PFSK-1 (cell line): Measurements from ENCODE around the gene TMEM132D.

ENCODE experiments used
- POLR2AphosphoS5 ChIP-seq: IDR thresholded peaks from 2 replicates; pipeline ENCODE4 v1.6.1; 2012; ENCODE audit warnings: low read depth, mild to moderate bottlenecking, control low read depth, low read length, moderate library complexity
- REST ChIP-seq, 2 experiments: IDR thresholded peaks; 2 replicates each; pipeline versions ENCODE4 v1.6.1 to v1.8.0; 2011 to 2012; ENCODE audit warnings: low read depth in 2 of 2, low read length in 2 of 2, control low read depth in 1 of 2, inconsistent platforms in 1 of 2, mild to moderate bottlenecking in 1 of 2, moderate library complexity in 1 of 2; ENCODE audit not compliant: insufficient read depth in 1 of 2
- TAF1 ChIP-seq: IDR thresholded peaks from 2 replicates; pipeline ENCODE4 v1.6.1; 2012; ENCODE audit warnings: low read length, control low read depth, borderline replicate concordance; ENCODE audit not compliant: insufficient read depth

- no peak for TF ChIP-seq POLR2AphosphoS5
- no peak for TF ChIP-seq TAF1
- no peak for TF ChIP-seq REST (IDR thresholded peaks at IDR 0.05; ENCODE audit: insufficient read depth in 1 of 2, low read depth in 2 of 2, low read length in 2 of 2)
These were observed 530.1 kb downstream of the TMEM132D start for GRCh38 chr12:129373746-129374145.
